NCI-H460 (cell line): Measurements from ENCODE around the gene CARS2. TPM values are rescaled to one million over a fixed set of nuclear protein-coding genes. Genes with fewer than 3 reads are reported as not detected.
"Not testable (repeated sequence)": the region's sequence is repeated elsewhere in the genome, so short reads cannot be mapped to it uniquely, and the experiment has no call there.

ENCODE experiments used
- DNase-seq: peaks from one replicate; pipeline ENCODE4 v3.0.0-alpha.2; 2016; ENCODE audit warnings: low read depth; ENCODE audit errors: extremely low read depth
- total RNA-seq: library from RNA; depleted of rRNA; stranded (reverse); fragments of >200 nt; shearing (Covaris generic); gene quantifications from 2 replicates; pipeline ENCODE4 v1.2.3, GENCODE V29; 2014

The CARS2 gene
- total RNA-seq, 1 experiment from 2014 or later, result 34.9 TPM

DNA sequence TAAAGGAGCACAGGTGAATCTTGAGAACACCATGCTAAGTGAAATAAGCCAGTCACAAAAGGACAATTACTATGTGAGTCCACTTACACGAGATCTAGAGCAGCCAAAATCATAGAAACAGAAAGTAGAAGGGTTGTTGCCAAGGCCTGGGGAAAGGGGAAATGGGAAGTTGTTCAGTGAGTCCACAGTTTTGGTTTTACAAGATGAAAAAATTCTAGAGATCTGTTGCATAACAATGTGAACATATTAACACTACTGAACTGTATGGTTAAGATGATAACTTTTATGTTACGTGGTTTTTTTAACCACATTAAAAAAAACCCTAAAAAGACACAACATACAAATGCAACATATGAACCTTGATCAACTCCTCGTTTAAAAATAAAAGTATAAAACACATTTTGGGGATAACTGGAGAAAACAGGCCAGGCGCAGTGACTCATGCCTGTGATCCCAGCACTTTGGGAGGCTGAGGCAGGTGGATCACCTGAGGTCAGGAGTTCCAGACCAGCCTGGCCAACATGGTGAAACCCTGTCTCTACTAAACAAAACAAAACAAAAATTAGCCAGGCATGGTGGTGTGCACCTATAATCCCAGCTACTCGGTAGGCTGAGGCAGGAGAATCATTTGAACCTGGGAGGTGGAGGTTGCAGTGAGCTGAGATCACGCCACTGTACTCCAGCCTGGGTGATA lies 47.6 kb downstream of the CARS2 start:
- DNase-seq, result not testable (repeated sequence)

DNA sequence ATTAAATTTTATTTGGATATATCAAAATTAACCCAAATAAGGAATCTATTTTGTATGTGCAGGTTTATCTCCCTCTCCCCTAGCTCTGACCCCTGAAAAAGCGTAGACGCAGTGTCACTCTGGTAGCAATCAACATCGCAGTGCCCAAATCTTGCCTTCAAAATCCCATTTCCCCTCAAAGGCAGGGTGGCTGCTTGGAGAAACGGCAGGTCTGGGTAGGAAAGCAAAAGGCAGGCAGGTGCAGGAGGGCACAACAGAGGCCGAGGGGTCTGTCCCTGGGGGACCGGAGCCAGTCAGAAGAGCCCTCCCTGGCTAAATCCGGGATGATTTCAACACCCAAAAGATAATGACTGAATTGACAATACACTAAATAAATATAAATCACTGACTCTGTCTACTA lies 48.7 kb downstream of the CARS2 start:
- no peak for DNase-seq

DNA sequence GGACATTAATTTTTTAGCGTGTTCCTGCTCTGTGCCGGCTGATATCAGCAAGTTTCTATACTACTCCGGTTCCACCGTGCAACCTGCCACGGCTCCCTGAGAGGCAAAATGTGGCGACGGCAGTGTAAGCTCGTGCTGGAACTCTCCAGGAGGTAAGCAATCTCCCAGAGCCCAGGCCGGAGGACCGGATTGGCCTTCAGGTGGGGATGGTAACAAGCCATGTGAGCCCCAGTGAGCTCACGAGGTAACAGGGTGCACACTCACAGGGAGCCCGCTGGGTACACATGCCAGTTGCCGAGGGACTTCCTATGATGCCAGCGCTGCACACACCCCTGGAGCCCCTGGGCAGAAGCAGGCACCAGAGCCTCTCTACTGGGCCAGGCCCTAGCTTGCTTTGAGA lies 52.1 kb downstream of the CARS2 start:
- DNase-seq, result no peak

DNA sequence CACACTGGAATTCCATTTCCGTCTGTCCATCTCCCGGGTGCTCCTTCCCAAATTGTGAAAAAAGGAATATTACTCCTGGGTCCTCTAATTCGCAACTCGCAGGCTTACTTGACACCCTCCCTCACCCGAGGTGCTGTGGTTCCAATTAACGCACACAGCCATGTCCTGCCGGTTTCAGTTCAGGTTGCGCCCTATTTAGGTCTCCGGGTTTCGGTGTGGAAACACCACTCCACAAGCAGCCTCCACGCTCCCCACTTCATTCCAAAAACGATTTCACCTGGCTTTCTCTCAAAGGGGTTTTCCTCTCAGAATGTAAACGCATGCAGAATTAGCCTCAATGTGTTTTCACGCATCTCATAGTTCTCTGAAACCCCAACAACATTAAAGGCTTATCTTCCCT lies 52.6 kb downstream of the CARS2 start:
- DNase-seq, result no peak

DNA sequence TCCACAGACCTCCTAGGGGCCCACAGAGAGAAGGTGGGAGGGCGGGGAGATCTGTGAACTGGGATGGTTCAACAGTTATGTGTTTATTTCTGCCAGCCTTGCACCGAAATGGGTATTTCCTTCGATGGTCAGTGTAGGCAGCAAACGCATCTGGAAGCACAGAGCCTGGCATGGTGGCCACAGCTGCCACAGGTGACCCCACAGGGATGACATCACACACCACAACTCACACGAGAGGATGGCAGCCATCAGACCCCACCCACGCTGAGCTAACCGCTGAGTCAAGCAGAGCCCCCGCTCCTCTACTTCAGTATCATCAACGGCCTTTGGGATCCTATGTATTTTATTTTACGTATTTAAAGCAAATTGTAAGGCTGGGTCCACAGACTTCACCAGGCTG lies 53.2 kb downstream of the CARS2 start:
- no peak for DNase-seq

DNA sequence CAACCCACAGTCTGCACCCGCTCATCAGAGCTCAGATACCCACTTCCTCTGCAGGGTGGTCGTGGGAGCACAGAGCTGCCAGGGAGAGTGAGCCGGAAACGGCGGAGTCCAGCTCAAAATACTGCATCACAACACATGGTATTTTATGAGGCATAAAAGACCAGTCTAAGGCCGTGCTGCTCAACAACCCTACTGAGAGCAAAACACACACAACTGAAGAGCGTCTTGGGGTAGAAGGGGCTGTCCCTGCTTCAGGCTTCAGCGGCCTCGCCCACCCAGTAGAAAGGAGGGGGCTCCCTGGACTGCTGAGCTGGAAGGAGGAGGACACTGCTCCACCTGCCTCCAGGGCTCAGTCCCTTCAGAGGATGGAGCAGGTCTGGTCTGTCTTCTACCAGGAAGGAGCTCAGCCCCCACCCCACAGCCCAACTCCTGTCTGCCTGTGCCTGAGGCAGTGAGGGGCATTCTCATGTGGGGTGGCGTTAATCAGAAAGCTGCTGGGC lies 53.6 kb downstream of the CARS2 start:
- no peak for DNase-seq

DNA sequence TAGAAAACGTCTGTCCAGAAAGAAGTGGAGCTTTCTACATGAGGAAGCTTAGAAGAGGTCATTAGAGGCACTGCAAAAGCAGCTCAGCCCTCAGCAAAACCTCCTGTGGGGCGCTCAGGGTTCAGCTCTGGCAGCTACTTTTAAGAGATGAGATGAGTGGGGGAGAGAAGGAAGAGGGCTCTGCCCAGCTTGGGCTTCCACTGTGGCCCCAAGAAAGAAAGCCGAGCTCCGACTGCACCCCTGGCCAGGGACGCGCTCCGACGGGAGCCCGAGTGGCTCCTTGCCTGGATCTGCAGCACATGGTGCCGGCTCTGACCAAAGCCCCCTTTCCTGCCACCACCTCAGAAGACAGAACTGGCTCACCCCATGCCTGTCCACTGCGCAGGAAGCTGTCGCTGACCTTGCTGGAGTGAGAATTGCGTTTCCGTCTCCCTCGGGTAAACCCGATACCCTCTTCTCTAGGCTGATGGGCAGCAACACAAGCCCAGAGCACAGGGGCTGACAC lies 54.1 kb downstream of the CARS2 start:
- no peak for DNase-seq

DNA sequence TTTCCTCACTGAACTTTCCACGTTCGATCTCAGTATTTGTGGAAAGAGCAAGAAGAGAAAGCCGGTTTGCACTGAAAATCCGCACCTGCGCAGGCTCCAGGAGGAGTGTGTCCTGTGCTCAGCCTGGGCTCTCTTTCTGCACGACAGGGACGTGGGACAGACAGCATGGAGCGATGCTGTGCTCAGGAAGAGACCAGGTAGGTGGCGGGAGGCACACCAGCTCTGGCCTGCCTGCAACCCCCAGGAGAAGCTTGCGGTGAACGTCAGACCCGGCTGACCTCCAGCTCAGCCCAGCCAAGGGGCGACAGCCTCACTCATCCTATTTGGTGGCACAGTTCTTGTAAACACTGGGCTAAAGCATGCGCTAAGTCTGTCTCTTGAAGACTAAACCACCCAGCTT lies 54.6 kb downstream of the CARS2 start:
- DNase-seq, result no peak

DNA sequence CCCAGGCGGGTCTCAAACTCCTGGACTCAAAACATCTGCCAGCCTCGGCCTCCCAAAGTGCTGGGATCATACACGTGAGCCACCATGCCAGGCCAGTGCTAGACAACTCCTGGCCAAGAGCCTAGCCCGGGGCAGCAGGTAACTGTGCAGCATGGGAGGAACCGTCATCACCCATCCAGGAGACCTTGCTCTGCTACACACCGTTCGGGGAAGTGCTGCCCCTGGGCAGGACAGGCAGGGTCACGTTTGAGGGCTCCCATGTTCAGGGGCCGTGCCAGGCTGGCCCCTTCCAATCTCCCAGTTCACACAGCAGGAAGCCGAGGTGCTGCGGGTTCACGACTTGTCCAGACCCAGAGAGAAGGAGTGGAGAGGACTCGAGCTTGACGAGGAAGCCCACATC lies 55.5 kb downstream of the CARS2 start:
- DNase-seq, result no peak

DNA sequence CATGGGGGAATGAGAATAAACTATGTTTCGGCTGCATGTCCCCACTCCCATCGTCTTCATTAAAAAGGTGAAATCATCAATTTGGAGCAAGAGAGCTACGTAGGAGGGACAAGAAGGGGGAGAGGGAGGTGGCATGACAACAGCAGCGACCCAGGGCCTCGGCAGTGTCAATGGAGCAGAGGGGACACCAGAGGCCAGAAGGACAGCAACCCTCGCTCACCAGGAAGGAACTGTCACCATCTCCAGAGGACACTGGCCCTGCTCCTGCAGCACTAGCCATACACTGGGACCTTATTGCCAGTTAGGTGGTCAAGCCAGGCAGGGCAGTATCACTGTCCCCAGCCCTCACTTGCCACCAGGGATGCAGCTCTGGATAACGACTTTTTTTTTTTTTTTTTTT lies 56.4 kb downstream of the CARS2 start:
- DNase-seq, result no peak

DNA sequence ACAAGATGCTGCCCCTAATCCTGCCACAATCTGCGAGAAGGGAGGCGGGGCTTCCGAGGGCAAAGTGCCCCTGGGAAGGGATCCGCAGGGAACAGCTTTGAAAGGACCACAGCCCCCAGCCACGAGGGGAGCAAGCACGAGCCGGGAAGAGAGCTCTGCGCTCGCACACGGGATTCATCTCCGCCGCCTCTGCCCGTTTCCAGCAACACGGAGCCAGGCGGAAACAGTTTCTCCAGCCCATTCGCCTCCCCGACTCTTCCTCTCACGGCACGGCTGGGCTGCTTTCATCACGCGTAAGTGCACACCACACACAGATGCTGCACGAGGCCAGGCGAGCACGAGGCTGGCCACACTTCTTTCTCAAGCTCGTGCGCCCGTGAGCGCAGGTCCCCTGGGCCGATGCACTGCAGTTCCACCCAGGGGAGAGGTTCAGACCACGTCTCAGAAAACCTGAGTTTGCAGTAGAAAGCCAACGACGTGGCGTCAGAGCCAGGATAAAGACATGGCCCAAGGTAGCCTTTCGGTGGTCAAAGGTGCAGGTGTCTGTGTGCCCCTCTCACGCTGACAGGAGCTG lies 57.0 kb downstream of the CARS2 start:
- no peak for DNase-seq

DNA sequence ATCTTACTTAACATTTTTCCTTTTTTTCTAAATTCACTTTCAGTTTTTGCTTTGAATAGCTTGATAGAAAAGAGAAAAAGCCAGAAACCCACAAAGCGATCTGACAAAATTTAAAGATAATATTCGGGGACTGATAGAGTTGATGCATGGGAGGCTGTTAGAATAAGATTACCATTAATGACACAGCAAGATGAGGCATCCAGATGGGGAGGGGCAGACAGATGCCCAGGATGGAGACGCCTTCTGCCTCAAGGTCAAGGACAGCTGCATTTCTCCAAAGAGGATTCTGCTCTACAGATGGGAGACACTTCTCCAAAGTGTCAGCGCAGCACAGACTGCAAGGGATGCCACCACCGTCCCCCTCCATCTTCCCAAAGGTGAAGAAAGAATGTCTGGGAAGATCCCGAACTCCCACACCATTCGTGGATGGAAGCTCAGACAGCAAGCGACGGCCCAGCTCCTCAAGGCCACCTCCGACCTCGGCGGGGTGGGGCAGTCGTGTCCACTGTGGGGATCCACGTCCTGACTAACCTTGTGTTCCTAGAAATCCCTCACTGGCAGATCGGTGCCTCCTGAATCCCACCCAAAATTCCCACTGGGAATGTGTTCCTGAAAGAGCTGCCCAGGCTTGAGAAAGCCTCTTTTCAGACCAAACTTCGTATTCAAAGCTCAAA lies 57.6 kb downstream of the CARS2 start:
- no peak for DNase-seq

DNA sequence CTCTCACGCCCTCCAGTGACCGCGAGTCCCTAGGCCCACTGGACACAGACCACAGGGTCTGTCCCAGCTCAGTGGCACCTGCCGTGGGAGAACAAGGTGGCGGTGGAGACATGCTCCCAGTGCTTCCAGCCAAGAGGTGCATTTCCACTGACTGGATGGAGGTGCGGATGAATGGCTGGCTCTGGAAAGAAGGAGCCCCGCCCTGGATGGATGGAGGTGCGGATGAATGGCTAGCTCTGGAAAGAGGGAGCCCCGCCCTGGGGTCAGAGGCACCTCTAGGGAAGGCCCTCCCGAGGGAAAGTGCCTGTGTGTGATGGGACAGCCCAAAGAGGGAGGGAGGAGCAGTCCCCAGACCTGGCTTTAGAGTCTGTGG lies 58.6 kb downstream of the CARS2 start:
- no peak for DNase-seq

DNA sequence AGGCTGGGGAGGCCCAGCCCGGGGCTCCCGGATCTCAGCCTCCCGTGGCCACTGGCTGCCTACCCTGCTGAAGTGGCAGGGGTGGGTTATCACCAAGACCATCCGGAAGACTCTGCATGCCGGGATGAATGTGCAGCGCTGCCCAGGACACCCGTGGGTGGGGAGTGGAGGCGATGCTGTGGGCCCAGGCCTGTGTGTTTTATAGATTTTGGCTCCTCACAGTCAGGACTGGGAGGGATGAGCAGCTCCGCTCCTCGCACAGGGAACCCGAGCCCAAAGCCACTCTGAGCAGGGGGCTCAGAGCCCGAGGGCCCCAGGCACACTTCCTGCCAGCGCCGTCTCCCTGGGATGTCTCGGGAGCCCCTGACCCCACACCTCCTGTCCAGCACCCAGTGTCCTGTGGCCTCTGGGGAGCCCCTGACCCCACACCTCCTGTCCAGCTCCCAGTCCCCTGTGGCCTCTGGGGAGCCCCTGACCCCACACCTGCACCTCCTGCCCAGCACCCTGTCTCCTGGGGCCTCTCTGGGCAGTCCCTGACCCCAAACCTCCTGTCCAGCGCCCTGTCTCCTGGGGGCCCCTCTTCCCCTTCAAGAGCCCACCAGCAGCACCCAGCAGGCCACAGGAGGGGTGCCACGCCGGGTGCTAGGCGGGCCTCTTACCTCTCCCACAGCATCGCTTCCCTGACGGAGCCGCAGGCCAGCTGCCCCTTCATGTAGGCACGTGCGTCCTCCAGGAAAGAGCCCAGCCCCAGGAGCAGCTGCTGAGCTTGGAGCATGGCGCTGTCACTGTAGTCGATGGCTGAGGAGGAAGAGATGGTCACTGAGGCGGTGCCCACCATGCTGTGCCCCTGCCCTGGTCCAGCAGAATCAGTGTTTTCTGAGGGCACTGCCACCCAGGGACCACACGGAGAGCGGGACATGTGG lies 59.2 kb downstream of the CARS2 start:
- no peak for DNase-seq

DNA sequence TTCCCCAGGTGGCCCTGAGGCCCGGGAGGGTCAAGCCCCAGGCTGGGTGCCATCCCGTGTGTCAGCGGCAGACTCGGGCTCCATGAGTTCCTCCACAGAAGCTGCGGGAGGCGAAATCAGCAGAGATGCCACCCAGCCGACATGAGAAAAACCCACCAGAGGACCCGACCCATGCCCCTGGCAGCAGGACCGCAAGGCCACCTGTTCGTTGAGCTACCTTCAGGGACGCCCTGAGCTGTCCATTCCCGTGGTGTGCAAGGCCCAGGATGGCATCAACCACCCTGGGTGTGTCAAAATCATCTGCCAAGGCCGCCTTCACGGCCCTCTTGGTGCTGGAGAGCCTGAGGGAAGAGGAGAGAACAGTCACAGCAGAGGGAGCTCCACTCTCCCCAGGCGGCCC lies 60.2 kb downstream of the CARS2 start:
- DNase-seq, result no peak

DNA sequence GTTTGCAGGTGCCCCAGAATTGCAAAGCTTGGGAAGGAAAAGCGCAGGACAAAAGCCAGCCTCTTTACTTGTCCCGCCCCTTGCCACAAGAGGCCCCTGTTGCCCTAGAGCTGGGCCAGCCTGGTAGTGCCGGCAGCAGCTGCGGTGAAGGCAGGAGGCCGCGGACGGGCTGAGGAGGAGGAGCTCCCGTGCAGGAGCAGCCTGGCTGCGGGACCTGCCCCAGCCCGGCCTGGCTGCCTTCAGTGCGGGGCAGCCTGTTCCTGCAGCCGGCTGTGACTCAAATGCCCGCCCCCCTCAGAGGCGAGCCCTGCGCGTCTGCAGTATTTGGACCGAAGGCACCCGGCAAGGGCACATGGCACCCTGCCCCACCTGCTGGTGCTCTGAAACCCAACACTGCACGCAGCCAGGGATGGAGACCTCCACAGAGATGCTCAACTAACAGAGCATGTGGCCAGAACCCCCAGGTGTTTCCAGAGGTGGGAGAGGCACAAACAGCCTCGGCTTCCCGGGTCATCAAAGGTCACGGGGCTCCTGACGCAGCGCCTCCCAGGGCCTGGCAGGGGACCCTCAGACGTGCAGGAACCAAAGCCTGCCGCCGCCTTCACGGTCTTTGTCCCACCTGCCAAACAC lies 60.9 kb downstream of the CARS2 start:
- peak; percentile 28 for DNase-seq

DNA sequence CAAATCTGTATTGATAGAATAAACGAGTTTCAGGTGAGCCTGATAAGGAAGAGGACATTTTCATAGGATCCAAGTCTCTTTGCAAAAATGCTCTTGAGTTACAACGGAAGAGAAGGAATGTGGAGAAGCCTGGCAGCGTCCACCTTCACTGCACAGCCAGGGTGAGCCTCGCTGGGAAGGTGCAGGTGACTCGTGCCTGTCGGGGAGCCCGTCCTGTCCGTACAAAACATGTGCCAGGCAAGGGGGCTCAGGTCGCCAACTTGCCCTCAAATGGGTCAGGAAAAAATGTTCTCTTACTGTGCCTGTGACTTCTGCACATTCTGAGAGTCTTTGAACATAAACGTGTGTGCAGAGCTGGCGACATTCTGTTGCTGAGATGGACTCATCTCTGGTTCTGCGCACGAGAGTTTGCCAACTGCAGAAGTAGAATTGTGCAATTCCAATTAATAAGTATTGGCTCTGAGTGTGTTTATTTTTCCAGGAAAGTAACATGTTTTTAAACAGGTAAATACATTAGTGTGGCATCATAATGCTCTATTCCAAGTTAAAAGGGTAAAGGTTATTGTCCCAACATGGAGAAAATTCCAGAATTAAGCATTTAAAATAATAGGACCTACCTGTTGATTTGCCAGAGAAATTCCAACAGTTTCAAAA lies 62.0 kb downstream of the CARS2 start:
- no peak for DNase-seq

DNA sequence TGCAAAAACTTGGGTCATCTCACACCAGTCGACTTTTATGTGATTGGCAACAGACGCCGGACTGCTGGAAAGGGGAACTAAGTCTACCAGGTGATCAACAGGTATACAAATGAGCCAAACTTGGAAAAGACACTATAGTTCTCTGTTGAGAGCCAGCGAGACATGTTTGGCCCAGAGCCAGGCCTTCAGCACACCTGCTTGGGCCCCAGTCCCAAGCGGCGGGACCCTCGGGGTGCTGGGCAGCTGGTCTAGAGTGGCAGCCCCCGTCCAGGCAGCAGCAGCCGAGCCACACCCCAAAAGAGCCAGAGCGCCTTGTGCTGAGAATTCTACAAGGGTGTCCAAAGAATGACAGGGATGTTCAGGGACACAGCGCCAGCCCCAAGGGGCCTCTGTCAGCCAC lies 62.6 kb downstream of the CARS2 start:
- DNase-seq, result no peak

DNA sequence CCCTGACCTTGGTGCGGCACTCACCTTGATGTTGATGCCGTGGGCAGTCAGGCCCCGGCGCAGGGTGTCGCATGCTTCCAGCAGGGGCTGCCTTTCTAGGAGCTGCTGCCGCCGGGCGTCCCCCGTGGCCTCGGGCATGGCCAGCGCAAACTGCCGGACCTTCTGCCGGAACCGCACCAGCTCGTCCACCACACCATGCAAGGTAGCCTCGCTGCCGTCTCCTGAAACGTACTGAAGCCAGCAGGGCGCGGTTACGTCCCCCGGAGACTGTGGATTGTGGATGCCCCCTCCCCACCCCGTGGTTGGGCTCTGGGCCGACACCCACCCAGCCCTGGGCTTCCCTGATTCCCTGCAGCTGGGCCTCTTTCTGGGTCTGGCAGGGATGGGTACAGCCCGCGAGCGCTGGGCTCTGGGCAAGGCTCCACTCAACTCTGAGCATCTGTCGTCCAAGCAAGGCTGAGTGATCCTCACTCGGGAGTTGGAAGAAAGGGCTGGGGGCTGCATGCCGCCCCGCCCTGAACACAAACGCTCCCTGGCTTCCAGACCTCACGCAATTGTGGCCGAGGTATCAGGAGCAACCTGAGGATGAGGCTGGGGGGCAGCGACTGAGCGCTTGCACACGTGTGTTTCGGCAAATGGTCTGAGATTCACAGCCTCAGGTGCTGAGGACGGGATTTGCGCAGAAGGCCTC lies 63.5 kb downstream of the CARS2 start:
- DNase-seq, result no peak
